HL-60 (cell line): ENCODE results near the gene HERC2.

Source experiments
- DNase-seq, 2 experiments: peaks; one replicate each; pipeline ENCODE4 v3.0.0-alpha.2; 2010 to 2020; ENCODE audit warnings: low read depth in 1 of 2, low spot score in 1 of 2
- H3K27ac ChIP-seq: fragments of 250-450 bp; sonication (Bioruptor Pico); replicated peaks from 2 replicates; pipeline ENCODE4 v1.5.1; 2020; ENCODE audit warnings: mild to moderate bottlenecking, moderate library complexity
- H3K27me3 ChIP-seq: fragments of 250-450 bp; sonication (Bioruptor Pico); 2 replicates; pipeline ENCODE4 v1.5.1; 2021; ENCODE audit warnings: mild to moderate bottlenecking, moderate library complexity; ENCODE audit not compliant: insufficient read depth, poor library complexity, severe bottlenecking
- H3K4me3 ChIP-seq: replicated peaks from 2 replicates; pipeline ENCODE4 v1.5.1; 2011; ENCODE audit warnings: mild to moderate bottlenecking, control low read depth, low read length; ENCODE audit not compliant: insufficient read depth
- GABPA ChIP-seq: IDR thresholded peaks from 2 replicates; pipeline ENCODE4 v1.6.1; 2012; ENCODE audit warnings: low read depth
- POLR2AphosphoS5 ChIP-seq: IDR thresholded peaks from 2 replicates; pipeline ENCODE4 v1.6.1; 2012; ENCODE audit warnings: low read depth
- SPI1 ChIP-seq: IDR thresholded peaks from 2 replicates; pipeline ENCODE4 v1.6.1; 2012; ENCODE audit warnings: low read depth, mild to moderate bottlenecking, borderline replicate concordance
- TF ChIP-seq, protein P1 (sequence below): IDR thresholded peaks from one replicate; pipeline ENCODE4 v1.5.1; 2011; ENCODE audit warnings: low read length, control low read depth, inconsistent platforms; ENCODE audit not compliant: insufficient read depth
- TF ChIP-seq, protein P2 (sequence below): IDR thresholded peaks from 2 replicates; pipeline ENCODE4 v1.6.1; 2012; ENCODE audit warnings: low read depth; ENCODE audit not compliant: insufficient replicate concordance

HERC2 gene

DNA sequence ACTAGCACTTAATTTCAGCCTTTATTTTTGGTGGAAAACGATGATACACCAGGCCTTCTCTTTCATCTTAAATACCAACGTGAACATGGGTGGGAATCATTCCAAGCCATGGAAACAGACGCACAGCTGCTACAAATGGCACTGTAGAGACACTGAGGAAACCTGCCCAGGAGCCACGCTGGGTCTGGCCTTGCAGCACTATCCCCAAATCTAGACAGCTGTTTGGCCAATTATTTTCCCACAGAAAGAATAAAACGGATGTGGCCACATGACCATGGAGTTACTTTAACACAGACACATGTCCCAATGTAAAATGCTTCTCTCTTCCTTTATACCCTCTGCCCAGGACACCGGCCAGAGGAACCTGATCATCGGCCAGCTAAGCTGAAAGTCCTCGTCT, 139.2 kb downstream of the HERC2 start:
- no peaks in the 10 kb centered on the region for H3K27me3 ChIP-seq
- no peak overlapping the region for H3K4me3 ChIP-seq
- no peak for DNase-seq
- TF ChIP-seq, protein P1, sequence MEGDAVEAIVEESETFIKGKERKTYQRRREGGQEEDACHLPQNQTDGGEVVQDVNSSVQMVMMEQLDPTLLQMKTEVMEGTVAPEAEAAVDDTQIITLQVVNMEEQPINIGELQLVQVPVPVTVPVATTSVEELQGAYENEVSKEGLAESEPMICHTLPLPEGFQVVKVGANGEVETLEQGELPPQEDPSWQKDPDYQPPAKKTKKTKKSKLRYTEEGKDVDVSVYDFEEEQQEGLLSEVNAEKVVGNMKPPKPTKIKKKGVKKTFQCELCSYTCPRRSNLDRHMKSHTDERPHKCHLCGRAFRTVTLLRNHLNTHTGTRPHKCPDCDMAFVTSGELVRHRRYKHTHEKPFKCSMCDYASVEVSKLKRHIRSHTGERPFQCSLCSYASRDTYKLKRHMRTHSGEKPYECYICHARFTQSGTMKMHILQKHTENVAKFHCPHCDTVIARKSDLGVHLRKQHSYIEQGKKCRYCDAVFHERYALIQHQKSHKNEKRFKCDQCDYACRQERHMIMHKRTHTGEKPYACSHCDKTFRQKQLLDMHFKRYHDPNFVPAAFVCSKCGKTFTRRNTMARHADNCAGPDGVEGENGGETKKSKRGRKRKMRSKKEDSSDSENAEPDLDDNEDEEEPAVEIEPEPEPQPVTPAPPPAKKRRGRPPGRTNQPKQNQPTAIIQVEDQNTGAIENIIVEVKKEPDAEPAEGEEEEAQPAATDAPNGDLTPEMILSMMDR: no peak
- TF ChIP-seq, protein P2, sequence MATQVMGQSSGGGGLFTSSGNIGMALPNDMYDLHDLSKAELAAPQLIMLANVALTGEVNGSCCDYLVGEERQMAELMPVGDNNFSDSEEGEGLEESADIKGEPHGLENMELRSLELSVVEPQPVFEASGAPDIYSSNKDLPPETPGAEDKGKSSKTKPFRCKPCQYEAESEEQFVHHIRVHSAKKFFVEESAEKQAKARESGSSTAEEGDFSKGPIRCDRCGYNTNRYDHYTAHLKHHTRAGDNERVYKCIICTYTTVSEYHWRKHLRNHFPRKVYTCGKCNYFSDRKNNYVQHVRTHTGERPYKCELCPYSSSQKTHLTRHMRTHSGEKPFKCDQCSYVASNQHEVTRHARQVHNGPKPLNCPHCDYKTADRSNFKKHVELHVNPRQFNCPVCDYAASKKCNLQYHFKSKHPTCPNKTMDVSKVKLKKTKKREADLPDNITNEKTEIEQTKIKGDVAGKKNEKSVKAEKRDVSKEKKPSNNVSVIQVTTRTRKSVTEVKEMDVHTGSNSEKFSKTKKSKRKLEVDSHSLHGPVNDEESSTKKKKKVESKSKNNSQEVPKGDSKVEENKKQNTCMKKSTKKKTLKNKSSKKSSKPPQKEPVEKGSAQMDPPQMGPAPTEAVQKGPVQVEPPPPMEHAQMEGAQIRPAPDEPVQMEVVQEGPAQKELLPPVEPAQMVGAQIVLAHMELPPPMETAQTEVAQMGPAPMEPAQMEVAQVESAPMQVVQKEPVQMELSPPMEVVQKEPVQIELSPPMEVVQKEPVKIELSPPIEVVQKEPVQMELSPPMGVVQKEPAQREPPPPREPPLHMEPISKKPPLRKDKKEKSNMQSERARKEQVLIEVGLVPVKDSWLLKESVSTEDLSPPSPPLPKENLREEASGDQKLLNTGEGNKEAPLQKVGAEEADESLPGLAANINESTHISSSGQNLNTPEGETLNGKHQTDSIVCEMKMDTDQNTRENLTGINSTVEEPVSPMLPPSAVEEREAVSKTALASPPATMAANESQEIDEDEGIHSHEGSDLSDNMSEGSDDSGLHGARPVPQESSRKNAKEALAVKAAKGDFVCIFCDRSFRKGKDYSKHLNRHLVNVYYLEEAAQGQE: no peak
- TF ChIP-seq SPI1 (no peak), GABPA (no peak), POLR2AphosphoS5 (no peak)
- H3K27ac ChIP-seq: no peak overlapping the region

DNA sequence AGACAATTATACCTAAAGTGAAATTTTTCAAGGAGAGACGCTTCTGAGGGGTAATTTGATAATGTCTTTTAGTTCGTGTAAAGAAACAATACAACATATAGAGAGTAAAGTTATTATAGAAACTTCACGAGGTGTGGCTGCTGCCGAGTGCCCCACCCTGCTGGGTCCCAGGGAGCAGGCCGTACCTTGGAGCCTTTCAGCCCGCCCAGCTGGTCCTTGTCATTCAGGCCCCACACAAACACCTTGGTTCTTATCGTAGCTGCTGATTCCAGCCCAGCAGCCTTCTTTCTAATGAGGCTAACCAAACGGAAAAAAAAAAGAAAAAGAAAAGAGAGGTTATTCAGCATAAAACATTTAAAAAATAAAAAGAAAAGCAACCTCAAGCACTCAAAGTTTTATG, 139.8 kb downstream of the HERC2 start:
- H3K27me3 ChIP-seq: no peaks in the 10 kb centered on the region
- DNase-seq: no peak
- H3K27ac ChIP-seq: no peak overlapping the region
- no peak overlapping the region for H3K4me3 ChIP-seq
- TF ChIP-seq SPI1 (no peak), GABPA (no peak), POLR2AphosphoS5 (no peak)
- TF ChIP-seq, protein P2: no peak
- TF ChIP-seq, protein P1: no peak

DNA sequence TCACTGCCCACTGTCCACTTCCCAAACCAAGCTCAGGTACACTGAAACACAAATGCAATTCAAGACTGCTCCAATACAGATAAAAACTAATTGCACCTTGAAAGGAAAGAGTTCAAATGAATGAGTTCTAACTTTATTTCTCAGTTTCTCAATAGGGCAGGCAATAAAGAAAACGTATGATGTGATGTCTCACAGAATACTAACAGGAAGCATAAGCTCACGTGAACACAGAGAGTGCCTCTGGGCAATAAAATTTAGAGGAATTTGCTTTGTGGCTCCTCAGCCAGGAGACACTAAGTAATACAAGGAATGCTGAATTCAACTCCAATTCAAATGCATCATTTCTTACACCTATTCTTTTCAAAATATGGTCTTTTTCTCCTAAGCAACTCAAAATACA, 140.6 kb downstream of the HERC2 start:
- H3K4me3 ChIP-seq: no peak overlapping the region
- H3K27me3 ChIP-seq: no peaks in the 10 kb centered on the region
- no peak for TF ChIP-seq GABPA
- TF ChIP-seq, protein P2: no peak
- TF ChIP-seq SPI1: no peak
- TF ChIP-seq POLR2AphosphoS5: no peak
- TF ChIP-seq, protein P1: no peak
- no peak for DNase-seq
- no peak overlapping the region for H3K27ac ChIP-seq
